D341Med (cell line): ENCODE measurements around the gene TDRD12.

Experiments used
- DNase-seq: peaks from one replicate; pipeline ENCODE4 v3.0.0; 2012; ENCODE audit warnings: low spot score

The TDRD12 gene

GRCh38 chr19:32868206-32868950 is 148.8 kb downstream of the TDRD12 start:
- DNase-seq: peak; percentile 17

- DNase-seq: no peak
These were observed 149.9 kb downstream of the TDRD12 start, which contains the start of gene SLC7A9 for GRCh38 chr19:32869369-32869965. SLC7A9 (minus strand) TSS chr19:32869767; CDS start chr19:32868534, 1,233 bp downstream.

- DNase-seq: no peak
These were observed 150.5 kb downstream of the TDRD12 start for GRCh38 chr19:32869966-32870573.

GRCh38 chr19:32870981-32871451 is 151.4 kb downstream of the TDRD12 start:
- no peak for DNase-seq

- DNase-seq: no peak
These were observed 152.8 kb downstream of the TDRD12 start for GRCh38 chr19:32872391-32872790.

GRCh38 chr19:32873247-32873959 is 153.8 kb downstream of the TDRD12 start:
- no peak for DNase-seq

GRCh38 chr19:32874605-32875004 is 155.0 kb downstream of the TDRD12 start:
- DNase-seq: no peak

GRCh38 chr19:32875428-32875827 is 155.9 kb downstream of the TDRD12 start:
- DNase-seq: no peak

GRCh38 chr19:32876236-32876918 is 156.8 kb downstream of the TDRD12 start:
- no peak for DNase-seq

- no peak for DNase-seq
These were observed 157.3 kb downstream of the TDRD12 start for GRCh38 chr19:32876919-32877285.
